Stimulated activated CD4-positive, alpha-beta T cell treated with anti-CD3 and anti-CD28 coated beads, Interleukin-4, amount 100 ng/mL, for 48 hours (primary cell): Measurements from ENCODE around the gene EWSR1.
A peak's percentile ranks its signal among the peaks of the same experiment; 100 is the strongest.

Experiments used
- DNase-seq, 2 donors: peaks; one replicate each; pipeline ENCODE4 v3.0.0-alpha.2; 2020; ENCODE audit warnings: low read depth in 2 of 2

The EWSR1 gene

GRCh38 chr22:29251265-29251664, 16.8 kb upstream of the EWSR1 start:
- DNase-seq = no peak

DNA sequence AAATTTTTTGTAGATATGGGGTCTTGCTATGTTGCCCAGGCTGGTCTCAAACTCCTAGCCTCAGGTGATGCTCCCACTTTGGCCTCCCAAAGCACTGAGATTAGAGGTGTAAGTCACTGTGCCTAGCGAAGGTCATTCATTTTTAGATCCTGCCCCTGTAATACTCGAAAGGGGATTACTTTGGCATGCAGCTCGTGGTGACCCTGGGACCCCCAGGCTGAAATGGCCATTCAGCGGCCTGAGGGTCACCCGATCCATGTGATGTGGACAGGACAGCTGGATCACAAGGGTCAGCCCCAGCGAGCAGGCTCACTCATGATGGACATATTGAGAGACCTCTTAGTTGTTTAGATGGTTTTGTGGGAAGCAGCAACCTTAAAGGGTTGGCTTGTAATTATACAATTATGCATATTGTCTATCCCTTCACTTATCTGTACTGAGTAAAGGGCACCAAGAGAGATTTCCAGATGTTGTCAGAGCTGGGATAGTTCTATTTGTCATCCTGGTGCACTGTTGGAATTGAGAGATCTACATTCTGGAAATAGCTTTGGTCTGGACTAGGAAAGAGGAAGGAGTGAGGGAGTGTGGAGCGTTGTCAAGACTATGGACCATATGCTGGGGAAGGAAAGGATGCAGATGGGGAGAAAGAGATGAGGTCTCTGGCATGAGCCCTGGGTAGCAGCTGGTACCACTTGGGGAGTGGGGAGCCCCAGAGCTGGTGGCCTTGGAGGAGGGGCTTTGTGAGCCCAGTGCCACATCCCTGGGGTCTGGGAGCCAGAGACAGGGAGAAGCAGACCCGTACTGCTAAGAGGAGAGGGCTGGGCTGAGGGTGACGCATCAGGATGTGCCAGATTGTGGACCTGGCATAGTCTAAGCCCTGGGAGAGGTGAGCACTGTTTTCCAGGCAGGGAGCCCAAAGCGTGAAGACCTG, 15.8 kb upstream of the EWSR1 start:
- no peak for DNase-seq

- no peak for DNase-seq
Observed at GRCh38 chr22:29253561-29254285, 14.3 kb upstream of the EWSR1 start.

DNA sequence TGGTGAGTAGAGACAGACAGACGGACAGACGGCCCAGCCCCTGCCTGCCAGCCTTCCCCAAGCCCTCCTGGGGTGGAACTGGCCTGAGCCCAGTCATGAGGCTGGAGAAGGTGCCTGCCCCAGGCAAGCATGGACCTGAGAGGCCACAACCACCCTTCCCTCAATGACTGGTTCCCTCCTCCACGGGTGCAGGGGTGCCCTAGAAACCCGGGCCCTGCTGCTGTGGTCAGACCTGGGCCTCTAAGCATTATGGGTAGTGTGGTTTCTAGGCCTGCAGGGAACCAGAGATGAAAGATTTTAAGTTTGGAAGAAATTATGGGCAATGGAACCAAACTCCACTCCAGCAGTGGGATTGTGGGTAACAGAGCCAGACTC, 13.8 kb upstream of the EWSR1 start:
- no peak for DNase-seq

DNA sequence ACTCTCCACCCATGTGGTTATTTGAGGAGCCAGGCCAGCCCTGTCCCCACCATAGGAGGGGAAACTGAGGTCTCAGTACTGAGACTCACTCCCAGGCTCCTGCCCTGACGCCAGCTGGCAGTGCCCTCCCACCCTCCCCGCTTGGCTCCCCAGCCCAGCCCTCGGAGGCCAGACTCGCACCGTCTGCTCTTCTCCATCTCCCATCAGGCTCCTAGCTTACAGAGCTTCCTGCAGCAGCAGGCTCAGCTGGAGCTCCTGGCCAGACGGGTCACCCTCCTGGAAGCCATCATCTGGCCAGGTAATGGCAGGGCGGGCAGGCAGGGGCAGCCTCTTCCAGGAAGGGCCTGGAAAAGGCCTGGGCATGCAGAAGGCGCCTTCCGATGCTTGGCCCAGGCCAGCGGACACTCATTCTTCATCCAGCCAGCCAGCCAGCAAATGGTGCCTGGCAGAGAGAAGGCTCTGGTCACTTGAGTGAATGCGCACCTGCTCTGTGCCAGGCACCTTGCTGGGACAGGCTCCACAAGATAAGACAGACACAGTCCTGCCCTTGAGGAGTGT, 12.9 kb upstream of the EWSR1 start:
- DNase-seq = no peak

- no peak for DNase-seq
Observed at GRCh38 chr22:29256606-29257325, 11.3 kb upstream of the EWSR1 start.

GRCh38 chr22:29257751-29258181, 10.3 kb upstream of the EWSR1 start:
- no peak for DNase-seq

DNA sequence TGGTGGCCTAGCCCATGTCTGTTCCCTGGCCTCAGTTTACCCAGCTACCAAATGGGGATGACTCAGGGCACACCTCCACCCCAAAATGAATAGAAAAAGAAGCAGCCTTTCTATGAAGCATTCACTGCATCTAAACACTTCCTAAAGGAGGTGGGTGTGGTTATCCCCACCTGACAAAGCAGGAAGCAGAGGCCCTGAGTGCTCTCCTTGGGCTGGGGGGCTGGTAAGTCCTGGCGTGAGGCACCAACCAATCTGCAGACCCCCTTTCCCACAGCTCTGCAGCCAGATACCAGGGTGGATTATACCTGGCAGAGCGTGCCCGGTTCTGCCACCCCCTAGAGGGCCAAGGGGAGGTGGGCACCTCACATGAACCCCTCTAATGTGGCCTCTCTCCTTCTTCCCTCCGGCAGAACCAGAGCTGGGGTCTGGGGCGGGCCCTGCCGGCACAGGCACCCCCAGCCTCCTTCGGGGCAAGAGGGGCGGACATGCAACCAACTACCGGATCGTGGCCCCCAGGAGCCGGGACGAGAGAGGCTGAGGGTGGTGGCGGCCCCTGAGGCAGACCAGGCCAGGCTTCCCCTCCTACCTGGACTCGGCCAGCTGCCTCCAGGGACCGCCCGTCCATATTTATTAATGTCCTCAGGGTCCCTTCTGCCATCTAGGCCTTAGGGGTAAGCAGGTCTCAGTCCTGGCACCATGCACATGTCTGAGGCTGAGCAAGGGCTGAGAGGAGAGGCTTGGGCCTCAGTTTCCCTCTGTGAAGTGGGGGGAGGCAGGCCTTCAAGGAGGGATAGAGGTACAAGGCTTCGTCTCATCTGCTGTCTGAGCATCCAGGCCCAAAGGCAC, 9.4 kb upstream of the EWSR1 start:
- no peak for DNase-seq

DNA sequence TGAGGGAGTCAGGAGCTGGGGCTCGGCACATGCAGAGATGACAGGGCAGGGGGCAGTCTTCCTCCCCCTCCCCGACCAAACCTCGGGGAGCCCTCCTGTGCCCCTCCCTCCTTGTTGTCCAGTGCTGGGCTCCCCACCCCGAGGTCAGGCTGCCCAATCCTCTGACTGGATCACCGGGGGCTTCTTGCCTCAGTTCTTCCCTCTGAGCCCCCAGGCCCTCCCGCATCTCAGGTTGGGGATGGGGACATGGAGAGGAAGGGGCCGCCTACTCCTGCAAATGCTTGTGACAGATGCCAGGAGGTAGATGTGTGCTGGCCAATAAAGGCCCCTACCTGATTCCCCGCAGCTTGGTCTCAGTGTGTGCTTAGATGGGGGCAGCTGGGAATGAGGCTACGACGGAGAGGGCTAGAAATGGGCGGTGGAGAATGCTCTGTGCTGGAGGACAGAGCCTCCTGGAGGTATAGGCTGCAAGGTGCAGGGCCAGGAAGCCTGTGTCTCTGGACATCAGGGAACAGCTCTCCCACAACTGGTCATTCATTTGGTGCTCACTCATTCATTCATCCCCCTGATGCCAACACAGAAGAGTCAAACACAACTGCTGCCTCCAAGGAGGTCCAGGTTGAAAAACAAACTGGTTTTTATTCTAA, 8.7 kb upstream of the EWSR1 start:
- DNase-seq = no peak

GRCh38 chr22:29260031-29260560, 8.0 kb upstream of the EWSR1 start:
- no peak for DNase-seq

- DNase-seq = no peak
Observed at GRCh38 chr22:29260601-29261315, 7.3 kb upstream of the EWSR1 start.

DNA sequence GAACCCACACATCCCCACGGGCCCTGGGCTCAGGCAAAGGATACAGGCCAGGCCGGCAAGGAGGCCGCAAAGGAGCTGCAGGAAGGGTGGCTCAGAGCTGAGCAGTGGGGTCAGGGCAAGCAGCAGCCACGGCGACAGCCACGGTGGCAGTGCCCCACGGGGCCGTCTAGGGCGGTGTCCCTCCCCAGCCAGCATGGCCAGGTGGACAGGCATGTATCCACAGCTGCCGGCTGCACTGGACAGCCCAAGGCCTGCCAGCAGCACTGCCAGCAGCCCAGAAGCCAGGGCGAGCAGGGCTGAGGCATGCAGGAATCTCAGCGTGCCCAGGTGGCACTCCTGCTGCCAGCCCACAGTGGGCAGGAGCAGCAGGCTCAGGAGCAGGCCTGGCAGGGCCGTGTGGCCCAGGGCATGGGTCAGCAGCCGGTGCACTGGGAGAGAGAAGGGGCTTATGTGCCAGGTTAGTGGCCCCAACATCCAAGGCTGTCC, 4.2 kb upstream of the EWSR1 start:
- DNase-seq = no peak

GRCh38 chr22:29265305-29265704, 2.8 kb upstream of the EWSR1 start:
- DNase-seq = no peak

- no peak for DNase-seq
Observed at GRCh38 chr22:29265929-29266328, 2.1 kb upstream of the EWSR1 start.

DNA sequence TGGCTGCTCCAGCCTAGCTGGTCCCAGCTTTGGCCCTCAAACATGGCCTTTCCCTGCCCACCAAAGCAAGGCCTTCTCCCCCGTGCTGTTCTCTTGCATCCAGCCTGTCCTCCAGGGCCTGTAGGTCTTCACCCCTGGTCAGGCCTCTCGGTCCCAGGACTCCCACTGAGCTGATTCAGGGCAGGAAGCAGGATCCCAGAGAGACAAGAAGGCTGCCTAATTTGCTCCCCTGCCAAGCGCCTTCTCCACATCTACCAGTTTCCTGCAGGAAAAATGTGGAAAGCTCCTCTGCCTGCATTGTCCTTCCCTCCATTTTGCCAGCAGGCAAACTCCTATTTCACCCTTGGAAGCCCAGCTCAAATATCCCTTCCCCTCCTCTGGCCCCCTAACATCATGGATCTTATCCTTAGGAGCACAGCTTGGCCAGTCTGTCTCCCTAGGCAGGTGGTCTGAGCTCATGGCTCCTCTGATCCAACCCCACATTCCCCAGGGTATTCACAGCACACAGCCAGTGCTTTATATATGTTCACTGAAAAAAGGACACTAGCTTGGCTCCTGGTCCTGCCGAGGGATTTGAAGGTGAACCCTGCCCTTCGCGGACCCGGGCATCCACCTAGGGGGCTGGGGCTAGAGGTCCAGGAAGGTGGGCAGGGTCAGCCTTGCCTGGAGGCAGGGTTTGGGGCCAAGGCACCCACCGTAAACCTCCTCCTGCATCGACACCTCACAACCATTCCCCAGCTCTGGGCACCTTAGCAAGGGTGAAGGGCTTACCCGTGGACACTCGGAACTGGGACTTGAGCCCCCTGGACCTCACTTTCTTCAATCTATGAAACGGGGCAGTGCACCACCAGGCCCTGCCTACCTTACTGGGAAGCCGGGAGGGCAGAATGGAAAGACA, 1.3 kb upstream of the EWSR1 start:
- DNase-seq = no peak

- DNase-seq = no peak
Observed at GRCh38 chr22:29267462-29267857, 608 bp upstream of the EWSR1 start.

- peak in 1 of 2 donors; percentile 28 for DNase-seq
Observed at GRCh38 chr22:29268511-29269229, 602 bp downstream of the EWSR1 start.

GRCh38 chr22:29269230-29269604, 1.1 kb downstream of the EWSR1 start:
- DNase-seq = no peak
